Right ventricle myocardium inferior (tissue), 1 donor: ENCODE measurements around the gene PLXNC1. TPM values are rescaled to one million over a fixed set of nuclear protein-coding genes. Genes with fewer than 3 reads are reported as not detected.
A peak's percentile ranks its signal among the peaks of the same experiment; 100 is the strongest.

Experiments used
- ATAC-seq: fragments of 200-7000 bp; cut with Tn5 transposase; one replicate; pipeline ENCODE4 v1.9.1; 2020; ENCODE audit warnings: mild to moderate bottlenecking, moderate library complexity
- DNase-seq: peaks from one replicate; pipeline ENCODE4 v3.0.0; 2021; ENCODE audit errors: missing footprints
- intact Hi-C: fragments of 100-400 bp; cut with DNase I; formaldehyde crosslinking; loops from one replicate; pipeline ENCODE4 v1.11.0; 2022
- total RNA-seq: library from RNA; stranded (reverse); fragmentation: NEBNext Ultra II Directional; extraction: Animal tissue kit (Norgen Biotek cat#: 25700); gene quantifications from one replicate; pipeline ENCODE4 v1.2.1, GENCODE V29; 2021
- donor health status: DM: no; HTN: yes; CAD: no; lungs with severe emphysema.

Gene PLXNC1
- total RNA-seq, 1 donor from 2014 or later: 3.0 TPM

DNA sequence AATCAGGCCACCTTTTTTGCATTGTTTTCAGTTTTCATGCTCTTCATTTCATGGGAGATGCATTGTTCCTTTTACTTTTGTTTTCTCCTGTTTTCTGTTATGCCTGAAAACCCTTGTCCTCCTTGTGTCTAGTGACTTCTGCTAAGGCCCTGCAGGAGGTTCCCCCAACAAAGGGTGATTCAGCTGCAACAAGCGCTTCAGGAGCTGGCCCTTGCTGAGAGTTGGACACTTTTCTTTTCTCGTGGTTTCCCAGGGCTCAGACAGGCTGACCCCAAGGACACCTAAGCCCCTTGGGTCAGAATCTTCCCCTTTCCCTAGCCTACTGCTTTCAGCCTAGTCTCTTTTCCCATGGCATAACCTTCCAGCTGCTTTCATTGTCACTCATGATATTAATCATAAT lies 98.9 kb downstream of the PLXNC1 start:
- intact Hi-C loops: no loop called here
- no peak for ATAC-seq
- DNase-seq: no peak

DNA sequence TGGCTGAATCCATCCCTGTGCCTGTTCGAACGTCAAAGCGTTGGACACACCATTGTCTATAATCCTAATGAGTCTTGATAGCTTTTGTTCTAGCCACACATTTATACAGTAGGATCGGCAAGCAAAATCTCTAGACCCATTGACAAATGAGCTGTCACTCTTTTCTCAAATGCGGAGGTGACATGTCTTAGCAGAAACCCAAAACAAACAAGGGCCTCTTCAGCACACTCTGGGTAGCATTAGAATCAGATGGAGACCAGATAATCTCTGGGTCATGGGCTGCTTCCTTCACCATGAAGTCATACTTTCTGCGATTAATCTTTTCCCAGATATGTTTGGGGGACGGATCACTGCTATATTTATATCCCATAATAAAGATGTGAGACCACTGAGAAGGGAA lies 100.2 kb downstream of the PLXNC1 start:
- no peak for ATAC-seq
- DNase-seq: no peak
- intact Hi-C loops: no loop called here

DNA sequence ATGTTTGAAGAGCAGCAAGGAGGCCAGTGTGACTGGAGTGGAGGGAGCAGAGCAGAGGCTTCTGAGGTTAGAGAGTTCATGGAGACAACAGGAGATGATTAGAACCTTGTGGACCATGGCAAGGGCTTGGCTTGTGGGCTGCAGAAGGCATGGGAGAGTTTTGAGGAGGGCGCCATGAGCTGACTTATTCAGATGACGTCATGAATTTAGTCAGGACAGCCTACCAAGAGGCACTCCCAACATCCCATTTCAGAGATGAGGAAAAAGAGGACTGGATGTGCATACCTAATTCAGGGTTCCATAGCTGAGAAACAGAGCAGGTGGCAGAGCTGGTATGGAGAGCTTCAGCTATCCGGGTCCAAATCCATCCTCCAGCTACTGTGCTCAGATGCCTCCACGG lies 101.8 kb downstream of the PLXNC1 start:
- DNase-seq (no peak), ATAC-seq (no peak)
- intact Hi-C loops: no loop called here

DNA sequence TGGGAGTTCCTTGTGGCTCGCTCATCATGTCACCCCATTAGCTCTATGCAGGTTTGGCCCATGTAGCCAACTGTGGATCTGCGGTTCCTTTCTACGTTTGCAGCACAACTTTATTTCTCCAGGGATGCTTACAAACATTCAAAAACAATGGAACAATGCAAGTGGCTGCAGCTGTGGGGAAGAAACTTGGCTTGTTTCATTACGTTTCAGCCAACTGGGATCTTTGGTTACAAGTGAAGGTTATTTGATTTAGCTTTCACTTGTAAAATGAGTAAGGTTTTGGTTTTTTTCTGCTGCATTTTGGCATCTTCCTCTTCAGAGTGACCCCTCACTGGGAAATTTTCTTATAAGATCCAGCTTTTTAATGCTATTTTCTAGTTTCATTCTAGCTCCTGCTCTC lies 105.9 kb downstream of the PLXNC1 start:
- DNase-seq (no peak), ATAC-seq (no peak)
- intact Hi-C loops: no loop called here

DNA sequence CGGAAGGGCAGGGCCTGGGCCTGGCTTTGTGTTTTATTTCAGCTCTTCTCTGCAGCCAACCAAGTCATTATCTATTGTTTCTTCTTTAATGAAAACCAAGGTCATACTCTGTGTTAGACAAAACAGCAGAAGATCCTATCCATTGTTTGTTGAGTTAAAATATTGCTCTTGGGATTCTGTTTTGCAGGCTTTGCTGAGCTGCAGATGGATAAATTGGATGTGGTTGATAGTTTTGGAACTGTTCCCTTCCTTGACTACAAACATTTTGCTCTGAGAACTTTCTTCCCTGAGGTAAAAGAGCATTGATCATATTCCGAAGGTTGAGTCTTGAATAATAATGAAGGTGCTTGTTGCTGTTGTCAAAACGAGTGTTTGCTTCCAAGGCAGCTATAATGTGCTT lies 106.6 kb downstream of the PLXNC1 start:
- intact Hi-C loops: loop anchor here (5.0 kb wide), 1 partner anchor 37 kb away; no protein-coding TSS in a partner anchor
- DNase-seq (no peak), ATAC-seq (no peak)

DNA sequence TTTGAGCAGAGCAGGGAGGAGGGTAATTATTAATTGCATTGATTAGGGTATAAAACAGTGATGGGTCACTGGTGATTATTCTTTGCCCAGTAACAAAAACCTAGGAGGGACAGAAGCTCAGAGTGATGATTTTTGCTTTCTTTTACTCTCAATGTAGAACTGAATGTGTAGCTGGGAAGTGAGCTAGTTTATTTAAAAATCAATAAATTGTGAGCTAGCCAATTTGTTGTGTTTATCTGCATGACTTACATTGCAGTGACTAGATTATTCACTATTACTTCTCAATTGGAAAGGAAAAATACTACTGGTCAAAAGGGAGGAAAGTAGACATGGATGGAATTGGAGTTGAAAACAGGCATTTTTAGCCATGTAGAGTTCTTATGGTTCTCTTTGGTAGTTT lies 107.1 kb downstream of the PLXNC1 start:
- DNase-seq (no peak), ATAC-seq (no peak)
- intact Hi-C loops: loop anchor here (5.0 kb wide), 1 partner anchor 37 kb away; no protein-coding TSS in a partner anchor

DNA sequence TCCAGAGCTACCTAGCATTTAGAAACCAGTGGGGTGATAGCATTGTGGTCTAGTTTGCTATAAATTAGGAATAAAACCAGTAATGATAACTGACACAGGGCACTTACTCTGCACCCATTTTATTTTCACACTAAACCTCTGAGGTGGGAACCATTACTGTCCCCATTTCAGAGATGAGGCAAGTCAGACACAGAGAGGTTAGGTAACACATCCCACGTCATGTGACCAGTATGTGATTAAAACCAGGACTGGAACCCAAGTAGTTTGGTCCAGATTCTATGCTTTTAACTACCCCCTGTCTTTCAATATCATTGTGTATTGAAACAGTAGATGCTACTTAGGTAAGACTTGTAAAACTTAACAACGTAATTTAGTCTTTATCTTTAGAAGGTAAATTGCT lies 110.2 kb downstream of the PLXNC1 start:
- intact Hi-C loops: loop anchor here (5.0 kb wide), 1 partner anchor 34 kb away; no protein-coding TSS in a partner anchor
- ATAC-seq (no peak), DNase-seq (no peak)

DNA sequence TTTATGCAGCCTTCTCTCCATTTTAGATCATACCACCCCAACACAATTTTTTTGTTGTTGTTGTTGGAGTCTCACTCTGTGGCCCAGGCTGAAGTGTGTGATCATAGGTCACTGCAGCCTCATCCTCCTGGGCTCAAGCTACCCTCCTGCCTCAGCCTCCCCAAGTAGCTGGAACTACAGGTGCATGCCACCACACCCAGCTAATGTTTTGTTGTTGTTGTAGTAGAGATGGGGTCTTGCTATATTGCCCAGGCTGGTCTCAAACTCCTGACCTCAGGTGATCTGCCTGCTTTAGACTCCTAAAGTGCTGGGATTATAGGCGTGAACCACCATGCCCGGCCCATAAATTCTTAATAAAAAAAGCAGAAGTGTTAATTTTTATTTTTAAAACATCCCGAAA lies 111.6 kb downstream of the PLXNC1 start:
- DNase-seq: no peak
- no peak for ATAC-seq
- intact Hi-C loops: no loop called here

DNA sequence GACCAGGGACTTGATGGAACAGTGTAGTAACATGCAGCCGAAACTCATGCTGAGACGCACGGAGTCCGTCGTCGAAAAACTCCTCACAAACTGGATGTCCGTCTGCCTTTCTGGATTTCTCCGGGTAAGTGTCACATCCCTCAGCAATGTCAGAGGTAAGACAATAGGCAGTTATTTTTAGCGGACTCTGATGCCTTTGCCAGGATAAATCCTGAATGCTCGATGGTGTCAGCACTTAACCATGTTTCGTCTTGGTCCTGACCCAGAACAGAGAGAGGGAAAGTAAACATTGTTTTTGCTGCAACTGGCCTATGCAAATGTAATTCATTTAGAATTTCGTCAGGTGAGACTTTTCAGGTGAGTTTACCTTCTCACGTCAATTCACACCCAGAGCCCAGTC lies 112.3 kb downstream of the PLXNC1 start:
- DNase-seq: no peak
- intact Hi-C loops: no loop called here
- ATAC-seq: peak; percentile 40

DNA sequence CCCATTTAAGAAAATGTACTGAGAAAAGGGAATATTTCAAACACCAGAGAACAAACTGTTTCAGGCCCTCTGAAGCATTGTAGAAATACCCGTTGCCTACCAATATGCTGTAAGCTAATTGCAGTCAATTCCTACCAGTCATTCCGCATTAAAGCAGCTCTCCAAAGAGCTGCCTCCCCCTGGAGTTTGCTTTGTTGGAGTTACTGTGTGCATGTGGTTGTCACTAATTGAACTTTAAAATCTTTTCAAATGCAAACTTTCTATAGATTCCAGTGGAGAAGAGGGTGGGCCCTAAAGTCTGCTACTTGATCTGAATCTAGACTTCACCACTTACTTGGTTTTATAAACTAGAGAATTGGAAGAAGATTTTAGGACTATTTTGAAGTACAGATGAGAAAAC lies 112.7 kb downstream of the PLXNC1 start:
- DNase-seq (peak; percentile 43), ATAC-seq (no peak)
- intact Hi-C loops: no loop called here

DNA sequence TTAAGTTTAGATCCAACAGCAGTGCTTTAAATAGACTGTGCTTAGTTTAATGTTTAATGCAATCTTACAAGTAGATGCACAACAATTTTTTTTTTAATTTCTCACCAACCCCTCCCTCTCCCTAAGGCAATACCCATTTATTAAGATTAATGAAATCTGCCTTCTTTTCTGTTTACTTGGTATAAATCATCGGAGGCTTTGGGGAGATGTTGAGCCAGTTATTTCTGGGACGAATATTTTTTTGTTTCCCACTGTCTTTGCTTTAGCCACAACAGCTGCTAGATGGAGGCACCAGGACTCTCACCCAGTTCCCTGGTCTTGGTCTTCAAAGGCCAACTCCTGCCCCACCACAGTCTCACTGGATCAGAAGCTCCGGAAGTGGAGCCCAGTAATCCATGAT lies 113.4 kb downstream of the PLXNC1 start:
- no peak for ATAC-seq
- no peak for DNase-seq
- intact Hi-C loops: no loop called here

DNA sequence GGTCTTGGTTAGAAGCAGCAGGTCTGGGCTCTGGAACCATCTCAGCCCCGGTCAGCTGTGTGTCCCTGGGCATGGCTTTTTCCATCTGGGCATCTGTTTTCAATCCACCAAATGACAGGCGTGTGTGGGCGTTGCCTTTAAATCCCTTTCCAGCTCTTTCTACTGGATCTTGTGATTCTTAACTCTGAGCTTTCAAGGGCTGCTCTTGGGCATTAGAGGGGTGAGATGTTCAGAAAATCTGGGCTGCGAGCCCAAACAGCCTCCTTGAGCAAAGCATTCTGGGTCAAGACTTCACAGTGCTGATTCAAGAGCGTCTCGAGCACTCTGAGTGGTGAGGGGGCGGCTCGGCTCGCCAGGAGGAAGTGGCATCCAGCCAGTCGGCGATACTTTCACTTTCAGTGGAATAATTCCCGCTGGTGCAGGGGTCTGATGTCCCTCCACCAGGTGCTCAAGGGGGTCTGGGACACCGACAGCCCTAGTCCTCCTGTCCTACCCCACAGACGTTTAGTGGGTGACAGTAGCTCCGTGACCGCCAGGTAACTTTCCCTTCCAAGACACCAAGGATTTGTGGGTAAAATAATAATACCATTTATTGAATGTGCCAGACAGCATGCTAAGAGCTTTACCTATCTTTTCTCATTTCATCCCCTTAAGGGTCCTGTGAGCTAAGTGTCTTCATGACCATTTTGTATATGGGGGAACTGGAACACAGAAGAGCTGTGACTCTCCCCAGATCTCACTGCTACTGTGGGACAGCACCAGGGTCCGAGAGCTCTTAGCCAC lies 114.0 kb downstream of the PLXNC1 start:
- ATAC-seq: peak; percentile 94
- DNase-seq: peak; percentile 88
- intact Hi-C loops: no loop called here

DNA sequence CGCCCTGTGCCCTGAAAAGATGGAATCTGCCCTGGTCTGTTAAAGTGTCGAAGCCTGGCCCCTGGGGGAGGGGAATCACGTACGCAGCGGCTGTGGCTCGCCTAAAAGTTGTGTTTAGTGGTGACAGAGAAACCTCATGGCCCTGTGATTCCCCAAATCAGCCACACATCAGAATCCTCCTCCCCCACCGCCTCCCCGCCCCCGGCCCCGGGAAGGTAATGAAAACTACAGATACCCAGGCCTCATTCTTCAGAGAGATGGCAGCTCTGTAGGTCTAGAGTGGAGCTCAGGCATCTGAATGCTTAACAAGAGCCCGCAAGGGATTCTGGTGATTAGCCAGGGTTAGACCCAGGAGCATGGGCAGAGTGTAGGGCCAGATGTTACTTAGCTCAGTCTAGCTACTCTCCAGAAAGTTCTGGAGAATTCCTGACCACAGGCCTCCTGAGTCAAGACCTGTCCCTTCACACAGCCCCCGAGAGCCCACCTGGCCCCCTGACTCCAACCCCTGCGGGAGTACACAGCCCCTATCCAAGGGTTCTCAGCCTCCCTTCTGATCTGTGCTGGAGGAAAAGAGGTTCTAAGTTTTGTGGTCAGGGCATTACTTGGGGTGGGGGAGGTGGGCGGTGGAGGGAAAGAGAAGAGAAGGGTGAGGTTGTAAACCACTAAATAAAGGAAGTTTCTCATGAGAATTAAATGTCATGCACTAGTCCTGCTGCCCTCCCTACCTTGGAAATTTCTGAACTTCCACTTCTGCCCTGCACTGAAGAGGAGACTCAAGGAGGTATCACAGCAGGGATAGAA lies 114.8 kb downstream of the PLXNC1 start:
- DNase-seq: peak; percentile 44
- intact Hi-C loops: no loop called here
- no peak for ATAC-seq

DNA sequence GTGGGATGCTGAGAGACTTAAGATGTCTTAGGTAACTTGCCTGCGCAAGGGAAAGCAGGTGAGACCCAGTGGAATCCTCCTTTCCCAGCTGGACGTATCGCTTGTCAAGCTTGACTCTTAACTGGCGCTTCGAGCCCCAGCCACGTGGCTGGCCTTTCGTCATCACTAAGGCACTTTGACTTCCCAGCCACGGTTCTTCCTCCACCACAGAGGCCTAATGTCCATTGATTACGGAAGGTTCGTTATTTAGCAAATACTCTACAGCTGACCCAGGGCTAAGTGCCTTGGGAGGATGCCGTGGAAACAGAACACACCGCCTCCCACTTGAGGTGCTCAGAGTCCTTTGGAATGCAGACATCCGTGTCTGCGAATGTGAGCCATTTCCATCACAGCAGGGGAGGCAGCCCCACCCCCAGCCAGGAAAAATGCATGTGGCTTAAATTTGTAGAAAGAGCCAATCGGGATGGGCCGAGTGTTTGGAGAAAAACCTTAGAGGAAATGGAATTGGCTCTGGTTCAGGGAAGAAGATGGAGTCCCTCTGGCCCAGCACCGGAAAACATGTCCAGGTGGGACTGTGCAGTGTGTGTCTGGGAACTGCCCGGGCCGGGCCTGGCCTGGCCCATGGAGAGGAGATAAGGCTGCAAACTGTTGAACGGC lies 115.7 kb downstream of the PLXNC1 start:
- no peak for ATAC-seq
- no peak for DNase-seq
- intact Hi-C loops: no loop called here

DNA sequence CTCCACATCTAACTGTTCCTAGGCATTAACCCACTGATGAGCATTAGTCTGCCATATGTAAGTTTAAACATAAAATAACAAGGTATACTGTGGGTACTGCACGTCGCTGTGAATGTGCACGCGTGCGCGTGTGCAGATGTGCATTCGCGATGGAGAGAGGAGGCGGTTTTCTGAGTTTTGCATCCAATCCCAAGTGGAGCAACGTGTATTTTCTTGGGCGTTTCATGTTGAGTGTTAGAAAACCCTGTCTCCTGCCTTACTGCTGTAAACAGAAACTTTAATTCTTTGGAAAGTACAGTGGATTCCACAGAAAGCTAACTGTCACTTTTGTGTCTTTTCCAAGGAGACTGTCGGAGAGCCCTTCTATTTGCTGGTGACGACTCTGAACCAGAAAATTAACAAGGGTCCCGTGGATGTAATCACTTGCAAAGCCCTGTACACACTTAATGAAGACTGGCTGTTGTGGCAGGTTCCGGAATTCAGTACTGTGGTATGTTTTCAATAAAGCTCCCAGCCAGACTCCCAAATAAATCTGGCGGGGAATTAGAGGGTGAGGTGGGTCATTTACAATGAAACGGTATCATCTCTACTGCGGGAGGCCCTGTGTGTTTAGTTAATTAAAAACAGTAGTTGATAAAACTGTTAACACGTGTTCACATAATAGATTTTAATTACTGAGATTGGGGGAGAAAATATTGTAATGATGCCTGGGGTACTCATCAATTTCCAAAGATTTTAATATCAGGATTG lies 116.5 kb downstream of the PLXNC1 start:
- ATAC-seq (no peak), DNase-seq (no peak)
- intact Hi-C loops: no loop called here

DNA sequence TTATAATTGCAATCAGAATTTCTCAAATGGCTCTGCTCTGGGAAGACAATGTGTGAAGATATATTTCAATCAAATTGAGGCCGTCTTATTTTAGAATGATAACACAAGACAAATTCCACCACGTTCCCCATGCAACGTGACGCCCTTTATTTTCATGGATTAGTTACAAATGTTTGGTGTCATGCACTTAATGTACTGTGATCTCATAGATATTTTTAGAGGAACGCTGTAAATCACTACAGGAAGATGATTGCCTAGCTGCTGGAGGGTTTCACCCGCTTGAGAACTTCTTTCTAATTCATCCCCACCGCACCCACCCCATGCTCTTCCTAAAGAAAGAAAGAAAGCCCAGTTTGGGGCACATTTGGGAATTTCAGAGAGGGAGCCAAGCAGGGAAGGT lies 117.2 kb downstream of the PLXNC1 start:
- intact Hi-C loops: no loop called here
- DNase-seq (no peak), ATAC-seq (no peak)

DNA sequence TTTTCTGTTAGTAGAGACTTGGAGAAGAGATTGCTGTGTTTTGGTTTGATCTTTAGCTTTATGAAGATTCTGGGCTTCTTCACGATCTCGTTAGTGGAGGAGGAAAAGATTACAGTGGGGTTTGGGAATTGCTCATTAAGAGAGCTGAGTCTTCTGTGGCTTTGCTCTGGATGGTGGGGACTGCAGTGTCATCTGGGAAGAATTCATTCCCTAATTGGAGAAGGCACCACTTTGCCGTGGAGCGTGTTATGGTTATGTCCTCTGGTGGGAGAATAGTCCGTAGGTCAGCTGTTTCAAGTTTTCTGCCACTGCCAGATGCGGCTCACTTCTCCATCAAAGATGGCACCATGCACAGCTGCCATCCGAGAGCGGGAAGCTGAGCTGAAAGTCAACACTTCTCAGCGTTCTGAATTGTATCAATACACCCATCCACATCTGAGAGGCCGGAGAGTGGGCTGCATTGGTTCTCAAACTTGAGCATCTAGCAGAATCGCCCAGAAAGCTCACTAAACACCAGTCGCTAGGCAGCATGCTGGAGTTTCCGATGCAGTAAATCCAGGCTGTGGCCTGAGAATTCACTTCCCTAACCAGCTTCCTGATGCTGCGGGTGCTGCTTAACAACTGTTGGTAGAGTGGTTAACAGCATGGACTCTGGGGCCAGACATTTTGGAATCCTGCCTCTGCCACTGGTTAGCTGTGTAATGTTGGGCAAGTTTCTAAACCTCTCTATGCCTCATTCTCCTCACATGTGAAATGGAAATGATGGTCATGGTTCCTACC lies 117.8 kb downstream of the PLXNC1 start:
- DNase-seq: peak; percentile 45
- intact Hi-C loops: no loop called here
- no peak for ATAC-seq

DNA sequence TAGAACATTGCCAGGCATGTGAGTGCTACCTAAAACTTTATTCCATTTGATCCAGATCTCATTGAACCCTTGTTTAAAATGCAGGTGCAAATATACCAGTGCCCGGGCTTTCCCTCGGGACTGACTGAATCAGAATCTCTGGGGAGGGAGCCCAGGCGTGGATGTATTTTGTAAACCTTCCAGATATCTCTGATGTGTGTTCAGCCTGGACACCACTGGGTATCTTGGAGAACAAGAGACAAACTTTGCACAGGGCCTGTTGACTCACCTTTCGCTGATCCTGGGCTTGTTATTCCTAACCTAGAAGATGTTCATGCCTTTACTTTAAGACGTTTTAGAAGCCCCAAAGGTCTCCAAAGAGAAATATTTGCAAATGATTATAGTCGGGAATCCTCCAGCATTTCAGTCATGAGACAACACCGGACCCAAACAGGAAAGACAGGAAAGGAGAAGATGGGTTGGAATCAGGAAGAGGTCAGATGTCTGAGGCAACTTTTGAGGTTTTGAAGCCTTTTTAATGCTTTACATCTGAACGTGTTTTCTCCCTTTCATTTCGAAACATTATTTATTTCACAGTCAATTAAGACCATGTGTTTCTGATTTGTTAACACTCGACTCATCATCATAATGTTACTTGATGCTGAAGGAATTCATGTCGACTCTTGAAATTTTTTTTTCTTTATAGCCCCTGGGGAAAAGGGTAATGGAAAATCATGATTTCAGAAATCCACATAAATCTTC lies 118.6 kb downstream of the PLXNC1 start:
- intact Hi-C loops: no loop called here
- no peak for ATAC-seq
- peak; percentile 50 for DNase-seq
